Measurements from ENCODE around the gene SLC35G2.

- no peak for TF ChIP-seq CTCF (optimal IDR thresholded peaks at IDR 0.05 in 1 of 3, IDR thresholded peaks at IDR 0.05 in 1 of 3, conservative IDR thresholded peaks at IDR 0.05 in 1 of 3; ENCODE audit: extremely low read depth in 1 of 3, insufficient read depth in 2 of 3, low read length in 3 of 3)
- no peak for TF ChIP-seq EZH2 (IDR thresholded peaks at IDR 0.05; ENCODE audit: low read length)
Observed at GRCh38 chr3:136818191-136818768, 646 bp upstream of the SLC35G2 start.
